ENCODE data around the gene CDH18. TPM values are rescaled to one million over a fixed set of nuclear protein-coding genes. Genes with fewer than 3 reads are reported as not detected.

Gene CDH18
- polyA plus RNA-seq, 6 donors from 2014 or later: not detected

DNA sequence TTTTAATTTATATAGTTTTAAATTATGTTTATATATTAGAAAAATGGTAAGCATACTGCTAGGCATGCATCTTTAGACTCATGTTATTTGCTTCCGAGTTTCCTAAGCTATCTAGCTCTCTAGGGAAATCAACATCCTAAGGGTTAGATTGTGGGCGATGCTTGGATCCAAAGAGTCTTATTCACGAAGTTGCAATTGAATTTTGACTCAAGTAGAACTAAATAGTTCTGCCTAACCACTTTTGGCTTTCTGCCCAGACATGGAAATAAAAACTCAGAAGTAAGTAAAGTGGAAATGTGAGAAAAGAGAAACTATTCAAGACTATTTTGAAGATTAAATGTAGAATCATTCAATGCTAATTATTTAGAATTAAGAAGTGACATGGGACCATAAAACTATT is 440.4 kb downstream of the CDH18 start:
- no peak for DNase-seq
- peaks cover 0 to 8% (median 3%) of the 10 kb centered on the region in 7 donors for H3K9me3 Mint-ChIP-seq
- H3K4me3 Mint-ChIP-seq: no peak overlapping the region
- ATAC-seq (ENCODE audit: low read depth in 2 of 2): no peak
- no peaks in the 10 kb centered on the region for H3K36me3 Mint-ChIP-seq
- H3K4me1 Mint-ChIP-seq: no peaks in the 10 kb centered on the region
- H3K27ac Mint-ChIP-seq: no peak overlapping the region
- H3K27me3 Mint-ChIP-seq: no peaks in the 10 kb centered on the region

DNA sequence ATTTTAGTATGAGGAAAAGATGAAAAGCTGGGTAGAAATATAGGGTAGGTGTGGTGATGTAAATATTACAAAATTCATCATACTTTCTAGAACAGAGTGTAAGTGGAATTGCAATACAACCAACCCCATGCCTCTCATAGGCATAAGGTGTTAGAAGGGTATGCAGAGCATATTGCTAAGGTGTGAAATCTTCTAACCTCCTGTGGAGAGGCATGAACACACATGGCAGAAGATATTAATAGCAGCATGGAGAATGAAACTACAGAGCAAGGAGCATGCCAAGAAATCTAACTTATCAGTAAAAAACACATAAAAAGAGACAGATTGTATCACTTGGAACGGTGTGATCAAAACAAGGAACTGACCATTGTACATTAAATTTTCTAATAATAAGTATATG is 441.5 kb downstream of the CDH18 start:
- Mint-ChIP-seq H3K27ac (no peak overlapping the region), H3K27me3 (no peaks in the 10 kb centered on the region), H3K4me3 (no peak overlapping the region), H3K4me1 (no peaks in the 10 kb centered on the region), H3K36me3 (no peaks in the 10 kb centered on the region), H3K9me3 (peaks cover 0 to 8% (median 3%) of the 10 kb centered on the region in 7 donors)
- DNase-seq: no peak
- ATAC-seq (ENCODE audit: low read depth in 2 of 2): no peak

DNA sequence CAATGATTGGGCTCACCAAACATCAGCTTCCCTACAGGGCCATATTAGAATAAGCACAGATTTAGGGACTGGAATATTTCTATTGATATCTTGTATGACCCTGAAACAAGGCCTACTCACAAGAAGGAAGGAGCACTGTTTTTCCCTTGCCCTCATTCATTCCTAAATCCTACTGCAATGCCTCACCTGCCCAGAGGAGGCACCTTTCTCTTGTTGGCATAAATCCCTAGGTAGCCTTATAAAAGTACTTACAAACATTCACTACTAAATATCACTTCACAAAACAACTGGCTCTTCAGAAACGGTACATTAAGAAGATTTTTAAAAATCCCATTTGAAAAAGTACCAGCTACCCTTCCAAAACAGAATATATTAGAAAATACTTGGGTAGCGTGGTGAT is 449.4 kb downstream of the CDH18 start:
- no peak for DNase-seq
- no peak overlapping the region for H3K4me3 Mint-ChIP-seq
- no peak for ATAC-seq (ENCODE audit: low read depth in 2 of 2)
- peaks cover 3 to 15% (median 6%) of the 10 kb centered on the region in 7 donors for H3K9me3 Mint-ChIP-seq
- H3K4me1 Mint-ChIP-seq: no peaks in the 10 kb centered on the region
- H3K27ac Mint-ChIP-seq: no peak overlapping the region
- no peaks in the 10 kb centered on the region for H3K27me3 Mint-ChIP-seq
- no peaks in the 10 kb centered on the region for H3K36me3 Mint-ChIP-seq

- no peak for ATAC-seq (ENCODE audit: low read depth in 2 of 2)
- no peaks in the 10 kb centered on the region for H3K27me3 Mint-ChIP-seq
- DNase-seq: no peak
- no peaks in the 10 kb centered on the region for H3K4me1 Mint-ChIP-seq
- H3K4me3 Mint-ChIP-seq: no peak overlapping the region
- no peaks in the 10 kb centered on the region for H3K36me3 Mint-ChIP-seq
- no peak overlapping the region for H3K27ac Mint-ChIP-seq
- peaks cover 3 to 16% (median 6%) of the 10 kb centered on the region in 7 donors for H3K9me3 Mint-ChIP-seq
These were observed 451.6 kb downstream of the CDH18 start for GRCh38 chr5:19536387-19536786.

- DNase-seq: no peak
- Mint-ChIP-seq H3K36me3 (no peaks in the 10 kb centered on the region), H3K4me3 (no peak overlapping the region), H3K27me3 (no peaks in the 10 kb centered on the region), H3K9me3 (peaks cover 0 to 10% (median 0%) of the 10 kb centered on the region in 7 donors), H3K4me1 (no peaks in the 10 kb centered on the region), H3K27ac (no peak overlapping the region)
- no peak for ATAC-seq (ENCODE audit: low read depth in 2 of 2)
These were observed 453.2 kb downstream of the CDH18 start for GRCh38 chr5:19534751-19535150.

DNA sequence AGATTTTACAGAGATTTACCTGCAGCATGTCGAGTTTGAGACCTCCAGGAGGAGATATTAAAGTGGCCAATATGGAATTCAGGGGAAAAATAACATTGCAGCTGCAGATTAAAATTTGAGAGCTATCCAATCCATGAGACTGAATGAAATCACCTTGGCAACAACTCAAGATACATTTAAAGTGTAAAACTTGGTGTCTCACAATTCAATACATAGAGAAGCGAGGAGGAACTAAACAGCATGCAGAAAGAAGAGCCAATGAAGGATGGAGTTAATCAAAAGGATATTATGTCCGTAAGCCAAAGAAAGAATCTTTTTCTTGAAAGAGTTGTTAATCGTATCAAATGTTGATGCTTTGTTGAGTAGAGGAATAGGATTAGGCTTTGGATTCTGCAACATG is 455.1 kb downstream of the CDH18 start:
- peaks cover 0 to 10% (median 0%) of the 10 kb centered on the region in 7 donors for H3K9me3 Mint-ChIP-seq
- DNase-seq (no peak), ATAC-seq (ENCODE audit: low read depth in 2 of 2) (no peak)
- no peaks in the 10 kb centered on the region for H3K27me3 Mint-ChIP-seq
- no peaks in the 10 kb centered on the region for H3K36me3 Mint-ChIP-seq
- H3K4me3 Mint-ChIP-seq: no peak overlapping the region
- no peak overlapping the region for H3K27ac Mint-ChIP-seq
- H3K4me1 Mint-ChIP-seq: no peaks in the 10 kb centered on the region

GRCh38 chr5:19531374-19531952 is 456.5 kb downstream of the CDH18 start:
- DNase-seq (no peak), ATAC-seq (ENCODE audit: low read depth in 2 of 2) (no peak)
- no peaks in the 10 kb centered on the region for H3K36me3 Mint-ChIP-seq
- H3K9me3 Mint-ChIP-seq: peaks cover 0 to 6% (median 0%) of the 10 kb centered on the region in 7 donors
- H3K27me3 Mint-ChIP-seq: no peaks in the 10 kb centered on the region
- H3K4me1 Mint-ChIP-seq: no peaks in the 10 kb centered on the region
- no peak overlapping the region for H3K4me3 Mint-ChIP-seq
- H3K27ac Mint-ChIP-seq: no peak overlapping the region

GRCh38 chr5:19519448-19519847 is 468.6 kb downstream of the CDH18 start:
- H3K9me3 Mint-ChIP-seq: peaks cover 0 to 6% (median 0%) of the 10 kb centered on the region in 7 donors
- no peak overlapping the region for H3K27ac Mint-ChIP-seq
- no peaks in the 10 kb centered on the region for H3K27me3 Mint-ChIP-seq
- ATAC-seq (ENCODE audit: low read depth in 2 of 2): no peak
- no peaks in the 10 kb centered on the region for H3K36me3 Mint-ChIP-seq
- H3K4me1 Mint-ChIP-seq: no peaks in the 10 kb centered on the region
- DNase-seq: no peak
- no peak overlapping the region for H3K4me3 Mint-ChIP-seq

DNA sequence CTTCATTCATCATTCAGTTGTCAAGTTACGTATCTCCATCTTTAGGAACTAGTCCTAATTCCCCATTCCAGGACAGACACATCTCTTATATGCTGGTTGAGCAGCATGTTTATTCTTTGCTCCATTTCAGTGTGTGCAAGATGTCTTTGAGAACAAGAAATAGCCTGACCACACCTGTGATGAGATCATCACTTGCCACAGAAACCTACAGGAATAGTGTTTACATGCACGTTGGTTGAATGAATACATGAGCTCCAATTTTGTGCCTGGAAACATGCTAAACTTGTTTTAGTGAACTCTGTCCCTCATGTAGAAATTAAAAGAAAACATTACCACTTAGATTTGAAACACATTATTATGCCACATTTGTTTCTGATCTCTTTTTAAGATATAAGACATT is 489.1 kb downstream of the CDH18 start:
- no peaks in the 10 kb centered on the region for H3K4me1 Mint-ChIP-seq
- no peaks in the 10 kb centered on the region for H3K9me3 Mint-ChIP-seq
- ATAC-seq (ENCODE audit: low read depth in 2 of 2) (no peak), DNase-seq (no peak)
- H3K36me3 Mint-ChIP-seq: no peaks in the 10 kb centered on the region
- no peaks in the 10 kb centered on the region for H3K27me3 Mint-ChIP-seq
- no peak overlapping the region for H3K27ac Mint-ChIP-seq
- H3K4me3 Mint-ChIP-seq: no peak overlapping the region

DNA sequence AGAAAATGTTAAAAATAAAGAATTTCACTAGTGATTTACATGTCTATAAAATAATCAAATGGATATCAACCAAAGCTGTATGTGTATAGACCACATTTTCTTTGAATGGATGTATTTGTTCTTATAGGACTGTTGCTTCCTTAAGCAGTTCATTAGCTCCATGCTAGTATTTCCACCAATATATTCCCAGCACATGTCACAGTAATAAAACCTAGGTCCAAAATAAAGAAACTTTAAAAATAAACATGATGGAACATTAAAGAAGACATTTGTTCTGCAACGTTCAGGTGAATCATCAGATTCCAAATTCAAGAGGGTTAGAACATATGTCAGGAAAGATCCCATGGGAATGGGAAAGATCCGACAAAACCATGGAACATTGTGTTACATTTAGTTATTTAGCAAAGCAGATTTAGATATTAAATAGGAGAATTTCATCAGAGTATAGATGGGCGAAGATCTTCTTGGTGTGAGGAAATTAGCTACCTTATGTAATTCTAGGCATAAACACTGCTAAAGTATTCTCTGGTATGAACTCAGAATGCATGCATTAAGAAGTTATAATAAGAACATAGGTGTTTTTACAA is 490.7 kb downstream of the CDH18 start:
- Mint-ChIP-seq H3K36me3 (no peaks in the 10 kb centered on the region), H3K27me3 (no peaks in the 10 kb centered on the region), H3K4me1 (no peaks in the 10 kb centered on the region), H3K27ac (no peak overlapping the region), H3K4me3 (no peak overlapping the region), H3K9me3 (peaks cover 0 to 2% (median 0%) of the 10 kb centered on the region in 7 donors)
- no peak for DNase-seq
- no peak for ATAC-seq (ENCODE audit: low read depth in 2 of 2)

GRCh38 chr5:19496056-19496455 is 491.9 kb downstream of the CDH18 start:
- Mint-ChIP-seq H3K27me3 (no peaks in the 10 kb centered on the region), H3K4me1 (no peaks in the 10 kb centered on the region), H3K4me3 (no peak overlapping the region), H3K27ac (no peak overlapping the region), H3K9me3 (peaks cover 0 to 2% (median 0%) of the 10 kb centered on the region in 7 donors), H3K36me3 (no peaks in the 10 kb centered on the region)
- DNase-seq (no peak), ATAC-seq (ENCODE audit: low read depth in 2 of 2) (no peak)

GRCh38 chr5:19492861-19493260 is 495.1 kb downstream of the CDH18 start:
- DNase-seq (no peak), ATAC-seq (ENCODE audit: low read depth in 2 of 2) (no peak)
- H3K27me3 Mint-ChIP-seq: no peaks in the 10 kb centered on the region
- H3K4me3 Mint-ChIP-seq: no peak overlapping the region
- no peak overlapping the region for H3K27ac Mint-ChIP-seq
- H3K36me3 Mint-ChIP-seq: no peaks in the 10 kb centered on the region
- peaks cover 0 to 3% (median 0%) of the 10 kb centered on the region in 7 donors for H3K9me3 Mint-ChIP-seq
- no peaks in the 10 kb centered on the region for H3K4me1 Mint-ChIP-seq

DNA sequence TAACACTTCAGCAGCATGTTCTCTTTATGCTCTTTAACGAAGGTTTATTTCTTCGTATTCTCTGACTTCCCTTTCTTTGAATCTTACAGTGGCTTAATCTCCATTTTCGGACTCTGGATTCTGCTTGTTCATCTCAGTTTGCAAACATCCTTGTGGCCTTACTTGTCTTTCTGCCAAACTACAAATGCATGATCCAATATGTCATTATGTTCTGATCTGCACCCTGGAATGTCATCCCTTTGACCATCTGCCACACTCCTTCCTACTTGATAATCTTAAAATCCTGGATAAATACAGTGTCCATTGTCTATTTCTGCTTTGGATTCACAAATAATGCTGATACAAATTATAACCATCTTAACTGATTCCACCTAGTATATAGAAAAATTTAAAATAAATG is 499.2 kb downstream of the CDH18 start:
- Mint-ChIP-seq H3K36me3 (no peaks in the 10 kb centered on the region), H3K4me3 (no peak overlapping the region), H3K27ac (no peak overlapping the region), H3K4me1 (no peaks in the 10 kb centered on the region), H3K27me3 (no peaks in the 10 kb centered on the region), H3K9me3 (peaks cover 0 to 5% (median 0%) of the 10 kb centered on the region in 7 donors)
- no peak for DNase-seq
- ATAC-seq (ENCODE audit: low read depth in 2 of 2): no peak

GRCh38 chr5:19487480-19487879 is 500.5 kb downstream of the CDH18 start:
- H3K27me3 Mint-ChIP-seq: no peaks in the 10 kb centered on the region
- H3K4me1 Mint-ChIP-seq: no peaks in the 10 kb centered on the region
- DNase-seq: no peak
- no peak for ATAC-seq (ENCODE audit: low read depth in 2 of 2)
- no peak overlapping the region for H3K27ac Mint-ChIP-seq
- peaks cover 0 to 11% (median 0%) of the 10 kb centered on the region in 7 donors for H3K9me3 Mint-ChIP-seq
- H3K4me3 Mint-ChIP-seq: no peak overlapping the region
- no peaks in the 10 kb centered on the region for H3K36me3 Mint-ChIP-seq
